Ishikawa (cell line): Measurements from ENCODE around the gene AMPD2.
A peak's percentile ranks its signal among the peaks of the same experiment; 100 is the strongest.

Source experiments
- CEBPB ChIP-seq: IDR thresholded peaks from 2 replicates; pipeline ENCODE4 v1.6.1; 2012
- CREB1 ChIP-seq: IDR thresholded peaks from 2 replicates; pipeline ENCODE4 v1.6.1; 2012; ENCODE audit warnings: low read depth
- EGR1 ChIP-seq: IDR thresholded peaks from 2 replicates; pipeline ENCODE4 v1.6.1; 2012
- EP300 ChIP-seq: IDR thresholded peaks from 2 replicates; pipeline ENCODE4 v1.6.1; 2012; ENCODE audit warnings: borderline replicate concordance
- FOXM1 ChIP-seq: IDR thresholded peaks from 2 replicates; pipeline ENCODE4 v1.6.1; 2012; ENCODE audit warnings: low read depth, borderline replicate concordance
- NFIC ChIP-seq: IDR thresholded peaks from 2 replicates; pipeline ENCODE4 v1.6.1; 2012
- RAD21 ChIP-seq: IDR thresholded peaks from 2 replicates; pipeline ENCODE4 v1.6.1; 2012; ENCODE audit warnings: low read depth
- TAF1 ChIP-seq: IDR thresholded peaks from 2 replicates; pipeline ENCODE4 v1.6.1; 2012; ENCODE audit warnings: low read depth, mild to moderate bottlenecking
- TCF12 ChIP-seq: IDR thresholded peaks from 2 replicates; pipeline ENCODE4 v1.6.1; 2012; ENCODE audit warnings: low read depth
- TEAD4 ChIP-seq: IDR thresholded peaks from 2 replicates; pipeline ENCODE4 v1.6.1; 2012
- YY1 ChIP-seq: IDR thresholded peaks from 2 replicates; pipeline ENCODE4 v1.6.1; 2012; ENCODE audit warnings: low read depth
- ZBTB7A ChIP-seq: IDR thresholded peaks from 2 replicates; pipeline ENCODE4 v1.6.1; 2012; ENCODE audit warnings: low read depth
- TF ChIP-seq, protein P1 (sequence below): IDR thresholded peaks from 2 replicates; pipeline ENCODE4 v1.6.1; 2012
- TF ChIP-seq, protein P2 (sequence below): IDR thresholded peaks from 2 replicates; pipeline ENCODE4 v1.6.1; 2012; ENCODE audit warnings: low read depth, mild to moderate bottlenecking
- TF ChIP-seq, protein P3 (sequence below): IDR thresholded peaks from 2 replicates; pipeline ENCODE4 v1.6.1; 2012

The AMPD2 gene

DNA sequence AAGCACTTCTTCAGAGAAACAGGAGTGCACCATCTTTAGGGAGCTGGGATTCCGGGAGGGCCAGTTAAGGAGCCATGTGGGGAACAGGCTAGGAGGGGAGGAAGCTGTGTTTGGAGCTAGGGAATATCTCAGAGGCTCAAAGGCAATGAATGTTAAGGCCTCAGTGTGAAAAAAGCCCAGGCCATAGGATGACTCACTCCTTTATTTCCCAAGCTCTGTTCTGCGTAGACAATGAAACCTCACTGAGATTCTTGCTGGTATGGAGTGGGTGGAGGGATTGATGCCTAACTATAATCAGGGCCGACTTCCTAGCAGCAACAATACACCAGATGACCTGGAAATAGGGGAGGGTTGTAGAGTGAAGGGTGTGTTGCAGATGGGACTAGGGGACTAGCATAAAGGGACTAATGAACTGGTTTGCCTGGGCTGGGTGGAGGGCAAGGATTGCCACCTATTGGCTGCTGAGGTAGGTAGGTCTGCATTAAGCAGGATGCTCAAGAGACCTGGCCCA lies 2.3 kb upstream of the AMPD2 start:
- TF ChIP-seq, protein P1, sequence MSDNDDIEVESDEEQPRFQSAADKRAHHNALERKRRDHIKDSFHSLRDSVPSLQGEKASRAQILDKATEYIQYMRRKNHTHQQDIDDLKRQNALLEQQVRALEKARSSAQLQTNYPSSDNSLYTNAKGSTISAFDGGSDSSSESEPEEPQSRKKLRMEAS, result no peak; the same call in 1 of the 2 replicates
- TF ChIP-seq CEBPB, result no peak
- no peak for TF ChIP-seq TAF1
- no peak for TF ChIP-seq FOXM1
- no peak for TF ChIP-seq TCF12
- TF ChIP-seq EGR1, result no peak
- TF ChIP-seq ZBTB7A, result no peak
- TF ChIP-seq CREB1, result no peak
- no peak for TF ChIP-seq RAD21
- no peak for TF ChIP-seq EP300

DNA sequence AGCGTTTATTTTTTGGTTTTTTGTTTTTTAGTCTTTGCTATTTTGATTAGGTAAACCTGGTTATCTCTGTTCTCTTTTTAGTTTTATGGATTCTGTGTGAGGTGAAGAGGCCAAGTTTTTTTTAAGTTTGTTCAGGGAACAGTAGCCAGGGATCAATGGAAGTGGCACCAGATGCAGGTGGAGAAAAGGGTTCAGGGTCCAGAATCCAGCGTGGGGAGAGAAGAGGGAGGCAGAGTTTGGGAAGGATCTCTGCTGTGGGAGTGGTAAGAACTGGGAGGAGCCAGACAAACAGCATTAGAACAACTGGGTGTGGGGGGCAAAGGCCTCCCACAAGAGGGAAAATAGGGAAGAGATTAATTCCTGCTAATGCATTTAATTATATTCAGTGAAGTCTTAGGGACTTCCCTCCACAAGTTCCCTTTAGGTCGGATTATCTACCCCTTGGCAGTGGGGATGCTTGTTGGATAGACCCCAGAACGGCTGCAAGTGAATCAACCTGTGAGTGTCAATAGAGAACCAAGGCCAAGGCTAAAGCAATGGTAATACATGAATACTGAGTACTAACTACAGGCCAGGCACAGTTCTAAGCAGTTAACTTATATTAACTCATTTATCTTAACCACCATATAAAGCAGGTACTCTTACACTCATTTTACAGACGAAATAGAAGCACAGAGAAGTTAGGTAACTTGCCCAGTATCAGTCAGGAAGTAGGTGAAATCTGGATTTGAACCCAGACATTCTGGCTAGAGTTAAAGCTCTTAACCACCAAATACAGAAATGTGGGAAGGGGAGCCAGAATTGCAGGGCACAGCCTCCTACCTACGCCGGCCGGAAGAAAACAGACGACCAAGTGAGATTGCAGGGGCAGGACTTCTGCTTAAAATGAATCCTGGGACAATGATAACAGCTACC lies 719 bp upstream of the AMPD2 start:
- TF ChIP-seq CEBPB, result no peak
- no peak for TF ChIP-seq FOXM1
- TF ChIP-seq, protein P1, result no peak
- no peak for TF ChIP-seq TAF1
- no peak for TF ChIP-seq NFIC
- TF ChIP-seq, protein P2, sequence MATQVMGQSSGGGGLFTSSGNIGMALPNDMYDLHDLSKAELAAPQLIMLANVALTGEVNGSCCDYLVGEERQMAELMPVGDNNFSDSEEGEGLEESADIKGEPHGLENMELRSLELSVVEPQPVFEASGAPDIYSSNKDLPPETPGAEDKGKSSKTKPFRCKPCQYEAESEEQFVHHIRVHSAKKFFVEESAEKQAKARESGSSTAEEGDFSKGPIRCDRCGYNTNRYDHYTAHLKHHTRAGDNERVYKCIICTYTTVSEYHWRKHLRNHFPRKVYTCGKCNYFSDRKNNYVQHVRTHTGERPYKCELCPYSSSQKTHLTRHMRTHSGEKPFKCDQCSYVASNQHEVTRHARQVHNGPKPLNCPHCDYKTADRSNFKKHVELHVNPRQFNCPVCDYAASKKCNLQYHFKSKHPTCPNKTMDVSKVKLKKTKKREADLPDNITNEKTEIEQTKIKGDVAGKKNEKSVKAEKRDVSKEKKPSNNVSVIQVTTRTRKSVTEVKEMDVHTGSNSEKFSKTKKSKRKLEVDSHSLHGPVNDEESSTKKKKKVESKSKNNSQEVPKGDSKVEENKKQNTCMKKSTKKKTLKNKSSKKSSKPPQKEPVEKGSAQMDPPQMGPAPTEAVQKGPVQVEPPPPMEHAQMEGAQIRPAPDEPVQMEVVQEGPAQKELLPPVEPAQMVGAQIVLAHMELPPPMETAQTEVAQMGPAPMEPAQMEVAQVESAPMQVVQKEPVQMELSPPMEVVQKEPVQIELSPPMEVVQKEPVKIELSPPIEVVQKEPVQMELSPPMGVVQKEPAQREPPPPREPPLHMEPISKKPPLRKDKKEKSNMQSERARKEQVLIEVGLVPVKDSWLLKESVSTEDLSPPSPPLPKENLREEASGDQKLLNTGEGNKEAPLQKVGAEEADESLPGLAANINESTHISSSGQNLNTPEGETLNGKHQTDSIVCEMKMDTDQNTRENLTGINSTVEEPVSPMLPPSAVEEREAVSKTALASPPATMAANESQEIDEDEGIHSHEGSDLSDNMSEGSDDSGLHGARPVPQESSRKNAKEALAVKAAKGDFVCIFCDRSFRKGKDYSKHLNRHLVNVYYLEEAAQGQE, result no peak
- TF ChIP-seq TCF12, result no peak
- no peak for TF ChIP-seq YY1
- no peak for TF ChIP-seq CREB1
- TF ChIP-seq RAD21, result no peak
- TF ChIP-seq, protein P3, sequence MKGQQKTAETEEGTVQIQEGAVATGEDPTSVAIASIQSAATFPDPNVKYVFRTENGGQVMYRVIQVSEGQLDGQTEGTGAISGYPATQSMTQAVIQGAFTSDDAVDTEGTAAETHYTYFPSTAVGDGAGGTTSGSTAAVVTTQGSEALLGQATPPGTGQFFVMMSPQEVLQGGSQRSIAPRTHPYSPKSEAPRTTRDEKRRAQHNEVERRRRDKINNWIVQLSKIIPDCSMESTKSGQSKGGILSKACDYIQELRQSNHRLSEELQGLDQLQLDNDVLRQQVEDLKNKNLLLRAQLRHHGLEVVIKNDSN, result no peak
- TF ChIP-seq EP300, result no peak
- no peak for TF ChIP-seq EGR1
- TF ChIP-seq ZBTB7A, result no peak
- no peak for TF ChIP-seq TEAD4

DNA sequence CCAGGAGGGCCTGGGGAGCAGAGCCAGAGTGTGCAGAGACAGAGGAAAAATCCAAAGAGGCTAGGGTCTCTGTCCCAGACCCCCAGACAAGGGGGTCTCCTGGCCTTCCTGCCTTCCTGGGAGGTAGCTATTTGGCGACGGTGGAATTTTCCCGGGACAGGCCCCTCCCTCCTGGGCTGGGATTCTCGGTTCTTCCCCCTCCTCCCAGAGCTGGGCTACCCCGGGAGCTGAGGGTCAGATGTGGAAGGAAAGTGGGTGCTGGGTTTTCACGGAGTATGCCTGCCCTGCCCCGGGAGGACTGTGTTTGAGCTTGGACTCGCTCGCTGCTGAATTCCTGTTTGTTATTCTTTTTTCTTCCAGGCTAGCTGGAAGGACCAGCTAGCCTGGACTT lies 759 bp downstream of the AMPD2 start:
- no peak; the same call in 1 of the 2 replicates for TF ChIP-seq TAF1

DNA sequence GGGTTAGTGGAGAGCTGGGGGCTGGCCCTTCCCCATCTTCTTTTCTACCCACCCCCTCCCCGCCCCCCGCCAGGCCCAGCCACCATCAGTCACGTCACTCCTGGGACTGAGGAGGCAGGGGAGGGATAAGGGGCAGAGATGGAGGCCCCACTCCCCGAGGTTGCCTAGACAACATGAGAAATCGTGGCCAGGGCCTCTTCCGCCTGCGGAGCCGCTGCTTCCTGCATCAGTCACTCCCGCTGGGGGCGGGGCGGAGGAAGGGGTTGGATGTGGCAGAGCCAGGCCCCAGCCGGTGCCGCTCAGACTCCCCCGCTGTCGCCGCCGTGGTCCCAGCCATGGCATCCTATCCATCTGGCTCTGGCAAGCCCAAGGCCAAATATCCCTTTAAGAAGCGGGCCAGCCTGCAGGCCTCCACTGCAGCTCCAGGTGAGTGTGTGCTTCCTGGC lies 1.2 kb downstream of the AMPD2 start:
- no peak for TF ChIP-seq RAD21
- TF ChIP-seq TCF12, result 0 out of 2 replicates have a peak, but pooled peaks have one; percentile 27

DNA sequence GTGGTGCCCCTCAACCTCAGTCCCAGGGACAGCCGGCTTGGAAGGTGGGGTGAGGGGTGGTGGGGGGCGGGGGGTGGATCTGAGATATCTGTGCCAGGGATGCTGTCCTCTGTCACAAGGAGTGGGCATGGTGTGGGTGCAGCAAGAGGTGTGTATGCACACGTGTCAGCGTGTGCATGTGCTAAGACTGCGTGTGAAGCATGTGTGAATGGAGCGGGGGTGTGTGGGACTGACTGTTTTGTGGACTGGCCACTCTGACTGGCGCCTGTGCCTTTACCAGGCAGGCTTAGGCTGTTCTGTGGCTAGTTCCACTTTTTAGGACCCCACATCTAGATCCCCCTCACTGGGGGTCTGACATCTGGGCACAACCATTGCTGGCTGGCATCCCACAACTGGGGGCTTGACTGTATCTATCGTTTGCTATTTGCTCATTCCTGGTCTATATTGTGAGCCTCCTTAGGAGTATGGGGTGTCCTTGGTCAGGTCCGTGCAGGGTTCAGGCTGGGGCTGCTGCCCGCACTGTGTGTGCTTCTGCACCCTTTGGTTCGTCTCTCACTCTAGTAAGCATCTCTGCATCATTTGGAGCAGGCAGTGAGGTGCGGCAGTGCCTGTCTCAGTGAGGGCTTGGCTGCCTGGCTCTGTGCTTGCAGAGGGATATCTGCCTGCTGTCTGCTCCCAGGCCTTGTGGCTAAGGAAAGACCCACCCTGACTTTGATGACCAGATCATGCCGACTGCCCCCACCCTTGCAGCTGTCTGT lies 1.9 kb downstream of the AMPD2 start:
- no peak for TF ChIP-seq NFIC

DNA sequence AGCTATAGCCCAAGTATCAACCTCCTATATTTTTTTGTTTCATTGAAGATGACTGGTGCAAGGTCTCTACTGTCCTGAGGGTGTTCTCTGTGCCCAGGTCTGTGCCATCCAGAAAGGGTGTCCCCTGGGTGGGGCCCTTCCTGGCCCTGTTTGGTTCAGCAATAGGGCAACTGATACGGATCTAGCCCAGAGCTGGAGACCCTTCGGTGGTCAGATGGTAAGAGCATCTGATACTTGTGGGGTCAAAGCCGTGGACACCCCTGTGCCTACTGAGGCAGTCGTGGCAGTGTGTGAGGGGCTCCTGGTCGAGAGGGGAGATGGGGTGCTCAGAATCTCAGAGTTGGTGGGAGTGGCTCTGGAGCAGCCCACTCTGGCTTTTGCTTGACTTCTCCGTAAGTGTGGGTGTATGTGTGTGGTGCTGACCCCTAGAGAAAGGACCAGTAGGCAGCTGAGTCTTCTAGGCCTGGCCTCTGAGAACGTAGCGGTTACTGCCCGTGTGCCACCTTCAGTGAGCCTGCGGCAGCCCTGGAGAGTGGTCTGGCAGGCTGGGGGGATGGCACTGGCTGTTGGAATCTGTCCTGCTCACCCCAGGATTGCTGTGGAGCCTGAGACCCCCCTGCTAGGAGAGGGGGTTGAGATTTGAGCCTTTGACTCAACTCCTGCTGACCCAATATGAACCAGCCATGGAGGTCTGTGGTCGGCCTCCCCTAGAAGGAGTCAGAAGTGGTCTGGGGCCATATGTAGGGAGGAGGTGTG lies 2.7 kb downstream of the AMPD2 start:
- TF ChIP-seq, protein P1, result no peak
- no peak for TF ChIP-seq CREB1
- TF ChIP-seq NFIC, result no peak
- no peak for TF ChIP-seq EP300
- TF ChIP-seq, protein P3, result no peak
- no peak for TF ChIP-seq TEAD4
- no peak for TF ChIP-seq YY1
- TF ChIP-seq TCF12, result no peak
- no peak for TF ChIP-seq EGR1

DNA sequence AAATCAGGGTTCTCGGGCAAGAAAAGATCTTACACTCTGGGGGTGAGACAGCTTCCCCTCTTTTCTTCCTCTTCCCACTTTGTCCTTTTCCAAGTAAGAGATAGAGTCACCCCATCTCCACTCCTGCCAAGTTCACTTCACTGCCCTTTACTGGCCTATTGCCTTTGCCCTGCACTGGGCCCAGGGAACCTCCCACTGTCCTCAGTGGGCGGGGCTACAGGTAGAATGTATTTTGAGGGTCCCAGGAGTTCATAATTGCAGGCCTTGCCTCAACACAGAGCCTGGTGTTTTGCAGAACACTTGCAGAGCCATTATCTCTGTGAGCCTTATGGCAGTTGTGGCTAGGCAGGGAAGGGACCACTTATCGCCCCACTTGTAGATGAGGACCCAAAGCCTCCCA lies 3.3 kb downstream of the AMPD2 start:
- no peak for TF ChIP-seq TCF12
- no peak for TF ChIP-seq RAD21
- TF ChIP-seq CEBPB, result no peak
- TF ChIP-seq ZBTB7A, result no peak
- no peak for TF ChIP-seq CREB1
- TF ChIP-seq, protein P3, result no peak
- TF ChIP-seq NFIC, result no peak
- TF ChIP-seq, protein P2, result no peak
- no peak for TF ChIP-seq TEAD4
- TF ChIP-seq FOXM1, result no peak
- TF ChIP-seq TAF1, result no peak
- TF ChIP-seq, protein P1, result no peak
- TF ChIP-seq EP300, result no peak
